ENCODE measurements around the gene SP7. TPM values are rescaled to one million over a fixed set of nuclear protein-coding genes. Genes with fewer than 3 reads are reported as not detected.
"Not testable (repeated sequence)": the region's sequence is repeated elsewhere in the genome, so short reads cannot be mapped to it uniquely, and the experiment has no call there.

Gene SP7
- total RNA-seq, 1 experiment from 2014 or later: not detected

DNA sequence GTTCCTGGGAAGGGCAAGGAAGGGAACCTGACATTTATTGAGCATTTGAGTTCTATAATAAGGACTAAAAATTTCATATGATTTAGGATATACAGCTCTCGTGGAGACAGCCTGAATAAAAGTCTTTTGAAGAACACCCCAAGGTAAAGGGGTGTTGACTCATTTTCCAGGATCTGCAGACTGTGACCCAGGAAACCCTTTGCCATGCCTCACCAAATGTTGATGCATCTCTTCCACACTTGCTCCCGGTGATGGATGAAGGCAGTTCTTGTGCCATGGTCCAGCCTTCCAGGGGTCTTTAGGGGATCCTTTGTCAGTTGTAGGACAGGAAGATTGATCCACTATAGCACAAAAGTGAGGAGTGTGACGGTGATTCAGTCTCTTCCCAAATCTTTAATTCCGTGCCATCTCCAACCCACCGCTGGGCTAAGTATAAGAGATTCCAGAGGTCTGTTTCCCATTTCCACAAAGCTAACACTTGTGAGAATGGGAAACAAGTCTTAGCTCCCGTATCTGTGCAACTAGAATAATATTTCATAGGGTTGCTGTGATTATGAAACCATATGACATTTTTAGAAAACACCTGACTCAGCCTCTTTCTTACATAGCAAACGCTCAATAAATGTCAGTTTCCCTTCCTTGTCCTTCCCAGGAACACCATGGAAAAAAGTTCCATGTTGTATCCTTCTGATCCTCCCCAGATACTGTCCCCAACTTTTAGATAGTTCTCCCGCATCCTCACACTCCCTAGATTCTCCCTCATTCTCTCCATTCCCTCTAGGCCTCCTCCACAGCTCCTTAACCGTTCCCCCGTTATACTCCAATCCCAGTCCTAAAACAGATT is 15.6 kb downstream of the SP7 start:
- no peak for DNase-seq (ENCODE audit: low read depth)

GRCh38 chr12:53313996-53314395 is 22.2 kb downstream of the SP7 start:
- DNase-seq (ENCODE audit: low read depth): no peak

GRCh38 chr12:53308276-53308675 is 27.9 kb downstream of the SP7 start:
- DNase-seq (ENCODE audit: low read depth): no peak

GRCh38 chr12:53306826-53307225 is 29.3 kb downstream of the SP7 start:
- no peak for DNase-seq (ENCODE audit: low read depth)

DNA sequence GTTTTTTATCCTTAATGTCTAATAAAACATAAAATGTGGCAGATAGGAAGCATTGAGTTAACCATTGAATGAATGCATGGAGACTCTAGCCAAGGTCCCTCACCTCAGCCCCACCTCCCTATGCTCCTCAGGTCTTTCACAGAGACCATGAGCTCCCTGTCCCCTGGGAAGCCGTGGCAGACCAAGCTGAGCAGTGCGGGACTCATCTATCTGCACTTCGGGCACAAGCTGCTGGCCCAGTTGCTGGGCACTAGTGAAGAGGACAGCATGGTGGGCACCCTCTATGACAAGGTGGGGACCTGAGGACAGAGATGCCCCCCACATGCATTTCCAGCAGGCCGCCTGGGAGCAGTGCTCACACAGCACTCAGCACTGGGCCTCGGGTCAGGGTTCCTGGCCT is 33.3 kb downstream of the SP7 start:
- no peak for DNase-seq (ENCODE audit: low read depth)

DNA sequence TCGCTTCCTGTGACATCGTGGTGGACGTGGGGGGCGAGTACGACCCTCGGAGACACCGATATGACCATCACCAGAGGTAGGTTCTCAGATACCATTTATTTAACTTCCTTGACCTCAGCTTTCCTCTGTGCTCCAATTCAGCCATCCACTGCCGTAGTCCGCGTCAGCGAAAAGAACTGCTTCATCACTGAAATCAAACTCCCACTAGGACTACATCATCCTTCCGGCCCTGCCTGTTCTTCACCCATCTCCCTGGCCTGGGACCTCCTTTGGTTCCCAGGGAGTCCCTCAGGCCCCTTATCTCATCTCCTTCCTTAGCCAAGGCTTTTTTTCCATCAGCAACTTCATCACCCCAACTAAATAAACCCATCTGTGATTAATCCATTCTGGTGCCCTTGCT is 36.0 kb downstream of the SP7 start:
- peak; percentile 55 for DNase-seq (ENCODE audit: low read depth)

DNA sequence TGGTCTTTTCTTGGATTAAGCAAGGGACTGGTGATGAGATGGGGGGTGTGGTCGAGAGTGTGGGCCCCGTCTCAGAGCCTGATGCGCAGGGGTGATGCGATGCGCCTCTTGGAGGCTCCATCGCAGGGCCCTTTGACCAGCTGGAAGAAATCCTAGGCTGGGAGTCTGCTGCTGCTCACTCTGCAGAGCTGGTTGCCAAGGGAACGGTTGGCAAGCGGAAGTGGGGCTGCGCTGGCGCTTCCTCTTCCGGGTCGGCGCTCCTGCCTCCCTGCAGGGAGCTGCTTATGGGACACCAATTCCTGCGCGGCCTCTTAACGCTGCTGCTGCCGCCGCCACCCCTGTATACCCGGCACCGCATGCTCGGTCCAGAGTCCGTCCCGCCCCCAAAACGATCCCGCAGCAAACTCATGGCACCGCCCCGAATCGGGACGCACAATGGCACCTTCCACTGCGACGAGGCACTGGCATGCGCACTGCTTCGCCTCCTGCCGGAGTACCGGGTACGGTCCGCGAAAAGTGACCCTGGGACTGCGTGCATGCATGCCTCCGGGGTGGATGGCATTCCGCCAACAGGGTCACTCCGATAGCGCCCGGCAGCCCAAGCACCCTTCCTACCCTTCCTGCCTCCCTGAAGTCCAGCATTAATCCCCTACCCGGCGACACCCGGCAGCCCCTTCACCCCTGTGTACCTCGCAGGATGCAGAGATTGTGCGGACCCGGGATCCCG is 36.5 kb downstream of the SP7 start, which contains the start of gene MYG1:
Gene MYG1, plus strand, starts transcription at position 242 of the 727 bp plus-strand sequence. Its CDS starts 43 bp downstream, at position 285.
- peak; percentile 94 for DNase-seq (ENCODE audit: low read depth)

- DNase-seq (ENCODE audit: low read depth): peak; percentile 64
Measured at GRCh38 chr12:53299101-53299453, 37.1 kb downstream of the SP7 start.

GRCh38 chr12:53298164-53298563 is 38.0 kb downstream of the SP7 start:
- no peak for DNase-seq (ENCODE audit: low read depth)

DNA sequence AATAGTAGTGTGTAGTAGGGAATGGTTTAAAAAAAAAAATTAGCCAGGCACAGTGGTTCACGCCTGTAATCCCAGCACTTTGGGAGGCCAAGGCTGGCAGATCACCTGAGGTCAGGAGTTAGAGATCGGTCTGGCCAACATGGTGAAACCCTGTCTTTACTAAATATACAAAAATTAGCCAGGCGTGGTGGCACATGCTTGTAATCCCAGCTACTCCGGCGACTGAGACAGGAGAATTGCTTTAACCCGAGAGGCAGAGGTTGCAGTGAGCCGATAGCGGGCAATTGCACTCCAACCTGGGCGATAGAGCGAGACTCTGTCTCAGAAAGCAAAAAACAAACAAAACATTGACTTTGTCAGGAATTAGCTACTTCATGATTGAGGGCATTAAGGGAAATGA is 39.0 kb downstream of the SP7 start:
- DNase-seq (ENCODE audit: low read depth): not testable (repeated sequence)

- no peak for DNase-seq (ENCODE audit: low read depth)
Measured at GRCh38 chr12:53295891-53296219, 40.3 kb downstream of the SP7 start.

- peak; percentile 95 for DNase-seq (ENCODE audit: low read depth)
Measured at GRCh38 chr12:53295070-53295890, 40.9 kb downstream of the SP7 start, which contains the start of gene PFDN5. Gene PFDN5 (plus strand): TSS chr12:53295542. CDS start chr12:53295568, 26 bp downstream.

DNA sequence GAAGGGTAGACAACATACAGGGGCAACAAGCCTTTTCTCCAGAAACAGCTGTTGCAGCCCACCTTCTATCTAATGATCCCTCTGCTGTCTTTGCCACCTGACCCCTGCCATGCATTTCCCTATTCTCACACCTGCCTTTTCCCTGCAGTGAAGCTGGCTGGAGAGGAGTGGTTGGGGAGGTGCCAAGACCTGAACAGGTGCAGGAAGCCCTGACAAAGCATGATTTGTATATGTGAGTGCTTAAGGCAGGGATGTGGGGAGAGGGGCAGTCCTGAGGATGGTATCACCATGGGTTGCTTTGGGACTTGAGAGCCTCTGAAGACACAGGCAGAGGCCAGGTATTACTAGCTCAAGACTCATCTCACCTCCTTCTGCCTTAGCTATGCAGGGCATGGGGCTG is 43.7 kb downstream of the SP7 start:
- DNase-seq (ENCODE audit: low read depth): no peak

- no peak for DNase-seq (ENCODE audit: low read depth)
Measured at GRCh38 chr12:53290661-53291060, 45.5 kb downstream of the SP7 start.

DNA sequence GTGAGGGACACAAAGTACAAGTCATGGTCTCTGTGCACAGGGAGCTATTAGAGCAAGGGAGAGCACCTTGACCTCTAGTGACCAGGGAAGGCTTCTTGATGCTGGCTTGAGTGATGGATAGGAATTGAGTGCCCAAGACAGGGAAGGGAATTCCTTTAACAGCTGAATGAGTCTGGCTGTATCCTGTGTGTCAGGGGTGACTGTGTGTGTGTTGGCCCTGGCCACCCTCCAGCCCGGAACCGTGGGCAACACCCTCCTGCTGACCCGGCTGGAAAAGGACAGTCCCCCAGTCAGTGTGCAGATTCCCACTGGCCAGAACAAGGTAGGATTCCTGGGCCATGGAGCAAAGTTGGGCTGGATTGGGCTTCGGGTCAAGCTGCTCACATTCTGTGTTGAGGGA is 46.3 kb downstream of the SP7 start:
- DNase-seq (ENCODE audit: low read depth): peak; percentile 47

DNA sequence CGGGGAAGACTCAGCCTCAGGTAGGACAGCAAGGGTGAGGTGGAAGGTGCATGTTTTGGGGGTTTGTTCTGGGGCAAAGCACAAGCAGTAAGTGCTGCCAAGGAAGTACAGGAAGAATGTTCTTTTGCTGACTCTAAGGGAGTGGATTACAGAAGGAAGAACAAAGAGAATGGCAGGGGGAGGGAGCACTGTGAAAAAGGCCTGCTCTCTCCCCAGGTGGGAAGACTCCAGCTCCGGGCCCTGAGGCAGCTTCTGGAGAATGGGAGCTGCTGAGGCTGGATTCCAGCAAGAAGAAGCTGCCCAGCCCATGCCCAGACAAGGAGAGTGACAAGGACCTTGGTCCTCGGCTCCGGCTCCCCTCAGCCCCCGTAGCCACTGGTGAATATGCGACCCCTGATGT is 47.8 kb downstream of the SP7 start:
- no peak for DNase-seq (ENCODE audit: low read depth)

DNA sequence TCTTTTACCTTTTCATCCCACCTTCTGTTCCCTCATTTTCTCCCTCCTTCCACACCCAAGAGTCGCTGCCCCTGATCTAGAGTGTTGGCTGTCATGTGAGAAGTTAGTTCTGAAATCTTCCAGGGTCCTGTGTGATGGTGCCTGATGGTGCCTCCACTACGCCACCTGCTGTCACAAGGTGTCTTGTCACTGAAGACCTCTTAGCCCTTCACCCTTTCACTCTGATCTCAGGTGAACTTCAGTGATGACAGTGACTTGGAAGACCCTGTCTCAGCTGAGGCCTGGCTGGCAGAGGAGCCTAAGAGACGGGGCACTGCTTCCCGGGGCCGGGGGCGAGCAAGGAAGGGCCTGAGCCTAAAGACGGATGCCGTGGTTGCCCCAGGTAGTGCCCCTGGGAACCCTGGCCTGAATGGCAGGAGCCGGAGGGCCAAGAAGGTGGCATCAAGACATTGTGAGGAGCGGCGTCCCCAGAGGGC is 48.4 kb downstream of the SP7 start:
- peak; percentile 61 for DNase-seq (ENCODE audit: low read depth)

GRCh38 chr12:53286448-53286847 is 49.7 kb downstream of the SP7 start:
- no peak for DNase-seq (ENCODE audit: low read depth)

DNA sequence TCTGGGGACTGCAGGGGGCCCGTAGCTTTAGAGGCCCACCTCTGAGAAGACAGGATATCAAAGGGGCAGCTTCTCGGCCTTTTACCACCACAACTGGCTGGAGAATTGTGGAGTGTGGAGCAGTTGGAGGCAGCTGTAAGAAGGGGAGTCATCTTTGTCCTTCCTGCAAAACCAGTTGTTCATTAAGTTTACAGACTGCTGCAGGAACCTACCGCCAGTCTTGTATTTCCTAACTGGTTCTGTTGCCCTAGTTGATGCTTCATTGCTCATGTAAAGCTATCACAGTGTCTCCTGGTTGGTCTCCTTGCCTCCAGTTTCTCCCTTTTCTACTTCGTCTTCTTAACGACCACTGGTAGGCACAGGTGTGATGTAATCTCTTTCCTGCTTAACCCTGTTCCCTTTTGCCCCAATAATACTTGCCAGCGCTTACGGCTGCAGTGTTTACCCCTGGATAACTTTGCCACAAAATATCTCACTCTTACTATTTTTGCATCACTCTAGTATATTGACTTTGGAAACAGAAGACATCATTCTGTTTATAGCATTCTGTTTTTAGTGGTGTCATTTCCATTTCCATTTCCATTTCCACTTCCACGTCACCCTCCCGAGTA is 56.2 kb downstream of the SP7 start:
- no peak for DNase-seq (ENCODE audit: low read depth)

DNA sequence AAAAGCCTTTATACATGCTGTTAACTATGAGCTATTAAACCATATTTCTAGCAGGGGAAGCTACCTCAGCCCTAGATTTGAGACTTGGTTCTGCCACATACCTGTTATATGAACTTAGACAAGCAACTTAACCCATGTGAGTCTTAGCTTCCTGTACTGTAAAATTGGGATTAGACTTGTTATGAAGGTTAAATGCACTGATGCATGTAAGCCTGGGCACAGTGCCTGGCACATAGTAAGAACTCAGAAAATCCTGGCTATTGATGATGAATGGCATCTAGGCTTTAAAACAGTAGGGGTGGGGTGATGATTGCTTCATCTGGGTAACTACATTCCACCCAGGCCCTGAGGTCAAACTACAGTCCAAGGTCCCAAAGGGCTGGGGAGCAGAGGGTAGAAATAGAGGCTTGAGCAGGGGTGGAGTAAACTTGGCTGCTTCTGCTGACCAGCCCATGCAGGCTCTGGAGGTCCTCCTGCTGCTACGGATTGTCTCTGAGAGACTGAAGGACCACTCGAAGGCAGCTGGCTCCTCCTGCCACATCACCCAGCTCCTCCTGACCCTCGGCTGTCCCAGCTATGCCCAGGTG is 56.8 kb downstream of the SP7 start:
- DNase-seq (ENCODE audit: low read depth): no peak

GRCh38 chr12:53277981-53278380 is 58.2 kb downstream of the SP7 start:
- no peak for DNase-seq (ENCODE audit: low read depth)
